LNCaP clone FGC (cell line): ENCODE measurements around the gene MED13L.
A peak's percentile ranks its signal among the peaks of the same experiment; 100 is the strongest.

Experiments used
- DNase-seq: peaks from one replicate; pipeline ENCODE4 v3.0.0-alpha.2; 2011; ENCODE audit warnings: low read depth
- H3K4me3 ChIP-seq: 2 replicates; pipeline ENCODE4 v1.5.1; 2011; ENCODE audit warnings: mild to moderate bottlenecking, low read depth, low read length, control low read depth
- TF ChIP-seq, protein P1 (sequence below): IDR thresholded peaks from 2 replicates; pipeline ENCODE4 v1.5.1; 2012; ENCODE audit warnings: mild to moderate bottlenecking; ENCODE audit not compliant: control insufficient read depth, insufficient read depth; ENCODE audit errors: extremely low read depth

The MED13L gene

GRCh38 chr12:116026768-116027550, 250.5 kb downstream of the MED13L start:
- DNase-seq = no peak
- H3K4me3 ChIP-seq = no peak overlapping the region
- TF ChIP-seq, protein P1, sequence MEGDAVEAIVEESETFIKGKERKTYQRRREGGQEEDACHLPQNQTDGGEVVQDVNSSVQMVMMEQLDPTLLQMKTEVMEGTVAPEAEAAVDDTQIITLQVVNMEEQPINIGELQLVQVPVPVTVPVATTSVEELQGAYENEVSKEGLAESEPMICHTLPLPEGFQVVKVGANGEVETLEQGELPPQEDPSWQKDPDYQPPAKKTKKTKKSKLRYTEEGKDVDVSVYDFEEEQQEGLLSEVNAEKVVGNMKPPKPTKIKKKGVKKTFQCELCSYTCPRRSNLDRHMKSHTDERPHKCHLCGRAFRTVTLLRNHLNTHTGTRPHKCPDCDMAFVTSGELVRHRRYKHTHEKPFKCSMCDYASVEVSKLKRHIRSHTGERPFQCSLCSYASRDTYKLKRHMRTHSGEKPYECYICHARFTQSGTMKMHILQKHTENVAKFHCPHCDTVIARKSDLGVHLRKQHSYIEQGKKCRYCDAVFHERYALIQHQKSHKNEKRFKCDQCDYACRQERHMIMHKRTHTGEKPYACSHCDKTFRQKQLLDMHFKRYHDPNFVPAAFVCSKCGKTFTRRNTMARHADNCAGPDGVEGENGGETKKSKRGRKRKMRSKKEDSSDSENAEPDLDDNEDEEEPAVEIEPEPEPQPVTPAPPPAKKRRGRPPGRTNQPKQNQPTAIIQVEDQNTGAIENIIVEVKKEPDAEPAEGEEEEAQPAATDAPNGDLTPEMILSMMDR = no peak

DNA sequence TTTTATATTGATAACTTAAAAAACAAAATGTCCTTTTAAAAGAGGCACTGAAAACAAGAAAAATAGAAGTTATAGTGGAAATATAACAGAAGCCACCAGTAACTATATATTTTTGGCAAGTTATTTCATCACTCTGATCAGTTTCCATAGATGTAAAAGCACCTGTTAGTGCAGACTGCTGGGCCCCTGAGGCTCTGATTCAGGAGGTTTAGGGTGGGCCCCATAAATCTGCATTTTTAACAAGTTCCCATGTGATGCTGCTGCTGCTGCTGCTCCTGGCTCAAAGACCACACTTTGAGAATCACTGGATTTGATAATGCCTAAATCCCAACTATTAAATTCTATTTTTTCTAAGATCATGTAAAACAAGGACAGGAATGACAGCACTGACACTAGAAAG, 251.1 kb downstream of the MED13L start:
- H3K4me3 ChIP-seq = no peak overlapping the region
- TF ChIP-seq, protein P1 = no peak
- DNase-seq = no peak

GRCh38 chr12:116024769-116025168, 252.7 kb downstream of the MED13L start:
- no peak for DNase-seq
- no peak overlapping the region for H3K4me3 ChIP-seq
- TF ChIP-seq, protein P1 = no peak

DNA sequence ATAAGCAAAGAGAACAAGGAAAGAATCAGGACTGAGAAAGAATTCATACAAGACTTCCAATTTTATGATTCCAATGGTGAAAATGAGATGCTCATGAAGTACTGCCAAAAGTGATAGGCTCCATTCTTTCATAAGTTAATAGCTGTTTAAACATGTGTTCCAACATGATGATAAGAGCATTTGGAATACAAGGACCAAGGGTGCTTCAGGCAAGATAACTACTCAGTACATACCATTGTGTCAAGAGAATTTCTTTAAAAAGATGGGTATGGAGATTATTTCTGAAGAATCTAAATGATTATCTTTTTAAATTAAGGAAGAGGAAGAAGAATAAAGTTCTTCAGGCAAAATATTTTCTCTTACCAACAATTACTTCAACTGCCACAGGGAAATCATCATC, 258.1 kb downstream of the MED13L start:
- H3K4me3 ChIP-seq = no peak overlapping the region
- TF ChIP-seq, protein P1 = no peak
- DNase-seq = no peak

GRCh38 chr12:116018282-116018681, 259.2 kb downstream of the MED13L start:
- TF ChIP-seq, protein P1 = no peak
- peak; percentile 86 for DNase-seq
- H3K4me3 ChIP-seq = no peak overlapping the region

DNA sequence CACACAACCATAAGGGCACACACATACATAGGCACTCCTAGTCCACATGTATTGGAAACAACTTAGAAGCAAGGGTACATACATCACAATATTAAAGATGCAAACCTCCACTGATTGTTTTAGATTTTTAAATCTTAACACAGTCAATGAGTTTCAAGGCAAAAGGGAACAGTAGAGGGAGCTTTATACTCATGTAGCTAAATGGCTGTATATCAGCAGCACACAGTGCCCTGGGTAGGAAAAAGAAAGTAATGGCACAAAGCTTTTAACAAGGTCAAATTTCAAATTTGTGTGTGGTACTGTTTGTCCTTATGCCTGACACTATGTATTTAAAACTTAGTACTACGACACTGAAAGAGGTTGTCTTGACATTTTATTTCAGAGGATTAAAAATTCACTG, 262.0 kb downstream of the MED13L start:
- H3K4me3 ChIP-seq = no peak overlapping the region
- TF ChIP-seq, protein P1 = peak; percentile 81
- DNase-seq = no peak

DNA sequence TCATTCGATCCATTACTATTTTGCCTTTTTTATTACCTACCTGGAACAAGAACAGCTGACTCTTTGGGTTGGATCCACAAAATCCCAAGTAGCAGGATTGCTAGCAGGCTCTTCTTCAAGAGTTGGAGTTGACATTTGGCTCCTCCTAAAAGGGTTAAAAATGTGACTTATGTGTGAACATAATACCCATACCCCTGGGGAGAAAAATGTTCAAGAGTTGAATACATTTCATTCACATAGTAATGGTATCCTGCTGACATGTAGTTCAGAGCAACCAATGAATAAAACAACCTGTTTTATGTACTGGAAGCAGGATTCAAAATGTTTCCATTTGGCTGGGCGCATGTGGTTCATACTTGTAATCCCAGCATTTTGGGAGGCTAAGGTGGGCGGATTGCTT, 264.7 kb downstream of the MED13L start:
- no peak for DNase-seq
- TF ChIP-seq, protein P1 = no peak
- H3K4me3 ChIP-seq = no peak overlapping the region
